IPS-20b (cell line): ENCODE measurements around the gene NECTIN3.

Experiments
- H3K27ac ChIP-seq: one replicate; pipeline ENCODE4 v1.5.1; 2013; ENCODE audit warnings: low read length
- H3K27me3 ChIP-seq: 2 replicates; pipeline ENCODE4 v1.6.1; 2013; ENCODE audit warnings: mild to moderate bottlenecking, low read length, inconsistent platforms; ENCODE audit not compliant: insufficient read depth
- H3K36me3 ChIP-seq: 2 replicates; pipeline ENCODE4 v1.6.1; 2013; ENCODE audit warnings: low read depth, mild to moderate bottlenecking, inconsistent platforms, low read length, moderate library complexity; ENCODE audit not compliant: insufficient read depth
- H3K4me1 ChIP-seq: 2 replicates; pipeline ENCODE4 v1.6.1; 2013; ENCODE audit warnings: mild to moderate bottlenecking, control low read depth, inconsistent platforms, low read length, moderate library complexity; ENCODE audit not compliant: insufficient read depth
- H3K4me3 ChIP-seq: 2 replicates; pipeline ENCODE4 v1.5.1; 2013; ENCODE audit warnings: mild to moderate bottlenecking, low read length, inconsistent platforms
- H3K9ac ChIP-seq: 2 replicates; pipeline ENCODE4 v1.6.1; 2013; ENCODE audit warnings: low read depth, mild to moderate bottlenecking, inconsistent platforms, low read length, moderate library complexity
- H3K9me3 ChIP-seq: 2 replicates; pipeline ENCODE4 v1.6.1; 2013; ENCODE audit warnings: mild to moderate bottlenecking, low read depth, low read length, inconsistent platforms; ENCODE audit not compliant: insufficient read depth

The NECTIN3 gene

DNA sequence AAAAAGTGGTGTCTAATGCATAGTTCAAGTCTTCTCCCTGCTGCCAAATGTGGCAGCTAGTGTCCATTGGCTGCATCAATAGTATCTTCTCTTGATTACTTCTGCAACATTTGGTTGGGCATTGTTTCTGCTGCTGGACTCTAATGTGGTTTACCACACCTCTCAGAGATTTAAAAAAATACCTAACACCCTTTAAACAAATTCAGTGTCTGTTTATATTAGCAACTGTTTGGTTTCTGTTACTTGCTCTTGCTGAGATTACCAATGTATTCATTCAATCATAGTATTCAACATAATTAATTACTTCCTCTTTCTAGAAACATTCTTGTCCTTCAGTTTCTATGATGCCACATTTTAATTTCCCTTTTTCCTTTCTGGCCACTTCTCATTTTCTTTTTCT, 20.3 kb upstream of the NECTIN3 start:
- Histone ChIP-seq H3K4me1 (peaks cover 25% of the 10 kb centered on the region), H3K9me3 (no peaks in the 10 kb centered on the region; the same call in 1 of the 2 replicates), H3K9ac (no peak overlapping the region), H3K4me3 (no peak overlapping the region), H3K36me3 (no peaks in the 10 kb centered on the region), H3K27ac (no peak overlapping the region), H3K27me3 (no peaks in the 10 kb centered on the region)

DNA sequence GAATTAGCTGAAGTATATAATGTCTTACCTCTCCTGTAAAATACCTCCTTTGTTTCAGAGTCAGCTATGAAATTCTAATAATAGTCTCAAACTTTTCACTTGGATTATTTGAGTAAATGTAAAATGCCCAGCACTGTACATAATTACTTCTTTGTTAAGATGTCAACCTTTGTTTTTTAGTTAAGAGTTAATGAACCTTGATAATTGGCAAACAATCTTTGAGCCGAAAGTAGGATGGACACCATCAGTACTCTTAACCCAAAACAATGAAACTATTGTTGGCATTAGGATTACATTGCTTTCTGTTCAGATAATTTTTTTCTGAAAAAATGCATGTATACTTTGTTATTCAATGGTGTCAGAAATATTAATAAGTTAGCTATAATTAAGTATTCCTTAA, 3.0 kb upstream of the NECTIN3 start:
- Histone ChIP-seq H3K9ac (no peak overlapping the region), H3K27me3 (no peaks in the 10 kb centered on the region), H3K4me3 (no peak overlapping the region), H3K27ac (no peak overlapping the region), H3K4me1 (peaks cover 6% of the 10 kb centered on the region; the same call in 1 of the 2 replicates), H3K9me3 (no peaks in the 10 kb centered on the region), H3K36me3 (peaks cover 10% of the 10 kb centered on the region; the same call in 1 of the 2 replicates)

GRCh38 chr3:111069974-111070771, 1.4 kb upstream of the NECTIN3 start:
- H3K27me3 ChIP-seq = no peaks in the 10 kb centered on the region
- peak overlapping the region; percentile 88; the same call in 1 of the 2 replicates for H3K9ac ChIP-seq
- H3K4me1 ChIP-seq = peaks cover 15% of the 10 kb centered on the region; the same call in 1 of the 2 replicates
- peak overlapping the region; percentile 45 for H3K27ac ChIP-seq
- H3K9me3 ChIP-seq = no peaks in the 10 kb centered on the region
- H3K36me3 ChIP-seq = peaks cover 10% of the 10 kb centered on the region; the same call in 1 of the 2 replicates
- H3K4me3 ChIP-seq = peak overlapping the region; percentile 96

DNA sequence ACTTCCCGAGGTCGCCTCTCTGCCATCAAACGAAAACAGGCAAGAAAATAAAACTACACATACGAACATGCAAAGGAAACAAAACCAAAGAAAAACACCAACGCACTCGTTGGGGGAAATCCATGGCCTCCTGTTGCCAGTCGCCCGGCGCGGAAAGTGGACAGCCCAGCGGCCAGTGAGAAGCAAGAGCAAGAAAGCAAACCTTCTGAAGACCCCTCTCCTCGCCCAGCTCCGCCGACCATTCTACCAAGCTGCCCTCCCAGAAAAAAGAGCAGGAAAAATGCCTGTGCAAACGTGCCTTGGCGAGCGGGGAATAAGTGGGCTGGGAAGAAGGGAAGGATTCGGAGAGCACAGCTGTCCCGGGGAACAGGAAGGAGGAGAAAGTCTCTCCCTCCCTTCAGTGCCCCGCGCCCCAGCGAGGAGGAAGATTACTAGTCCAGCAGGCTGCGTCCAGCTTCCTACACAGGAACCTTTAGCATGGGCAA, 802 bp upstream of the NECTIN3 start:
- Histone ChIP-seq H3K4me1 (peaks cover 15% of the 10 kb centered on the region; the same call in 1 of the 2 replicates), H3K9ac (peak overlapping the region; percentile 88), H3K36me3 (peaks cover 10% of the 10 kb centered on the region; the same call in 1 of the 2 replicates), H3K9me3 (no peaks in the 10 kb centered on the region), H3K4me3 (peak overlapping the region; percentile 96), H3K27me3 (no peaks in the 10 kb centered on the region), H3K27ac (peak overlapping the region; percentile 45)

DNA sequence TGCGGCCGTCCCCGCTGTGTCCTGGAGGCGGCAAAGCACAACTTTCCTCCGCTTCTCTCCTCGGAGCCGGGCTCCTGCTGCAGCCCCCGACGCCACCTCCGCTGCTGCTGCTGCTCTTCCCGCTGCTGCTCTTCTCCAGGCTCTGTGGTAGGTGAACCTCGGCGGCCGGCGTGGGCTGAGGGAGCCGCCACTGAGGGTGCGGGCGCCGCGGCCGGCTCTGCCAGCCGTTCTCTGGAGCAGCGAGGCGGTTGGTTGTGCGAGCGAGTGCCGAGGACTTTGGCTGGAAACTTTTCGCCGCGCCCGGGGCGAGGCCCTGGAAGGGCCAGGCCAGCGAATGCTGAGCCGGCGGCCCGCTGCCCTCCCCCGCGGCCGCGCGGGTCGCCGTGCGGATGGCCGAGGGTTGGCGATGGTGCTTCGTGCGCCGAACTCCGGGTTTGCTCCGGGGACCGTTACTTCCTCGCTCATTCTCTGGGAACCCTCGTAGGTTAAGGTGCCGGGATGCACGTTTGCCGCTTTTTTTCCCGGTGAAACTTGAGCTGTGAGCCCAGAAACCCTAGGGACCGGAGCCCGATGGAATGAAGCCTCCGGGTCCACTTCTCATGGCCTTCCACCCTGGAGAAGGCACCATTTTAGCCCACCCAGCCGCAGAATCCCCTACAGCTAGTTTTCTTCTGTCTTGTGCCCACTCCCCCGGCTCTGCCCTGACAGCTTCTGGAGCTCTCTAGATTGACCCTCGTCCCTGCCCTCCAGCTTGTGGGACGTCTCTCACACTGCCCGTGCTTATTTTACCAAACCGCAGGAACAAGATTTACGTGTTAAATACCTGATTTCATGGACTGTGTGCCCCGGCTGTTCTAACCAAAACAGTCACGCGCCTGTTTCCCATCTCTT, 660 bp downstream of the NECTIN3 start:
- Histone ChIP-seq H3K27me3 (no peaks in the 10 kb centered on the region), H3K36me3 (peaks cover 10% of the 10 kb centered on the region; the same call in 1 of the 2 replicates), H3K9ac (peak overlapping the region; percentile 91; the same call in 1 of the 2 replicates), H3K4me1 (peaks cover 15% of the 10 kb centered on the region; the same call in 1 of the 2 replicates), H3K4me3 (peak overlapping the region; percentile 91), H3K27ac (no peak overlapping the region), H3K9me3 (no peaks in the 10 kb centered on the region)

GRCh38 chr3:111073218-111073617, 1.6 kb downstream of the NECTIN3 start:
- Histone ChIP-seq H3K4me3 (peak overlapping the region; percentile 91), H3K4me1 (peaks cover 18% of the 10 kb centered on the region), H3K9me3 (no peaks in the 10 kb centered on the region), H3K27ac (no peak overlapping the region), H3K36me3 (peaks cover 5% of the 10 kb centered on the region; the same call in 1 of the 2 replicates), H3K9ac (peak overlapping the region; percentile 91; the same call in 1 of the 2 replicates), H3K27me3 (no peaks in the 10 kb centered on the region)

- Histone ChIP-seq H3K9ac (no peak overlapping the region), H3K4me3 (no peak overlapping the region), H3K27me3 (no peaks in the 10 kb centered on the region), H3K9me3 (no peaks in the 10 kb centered on the region), H3K36me3 (no peaks in the 10 kb centered on the region), H3K27ac (no peak overlapping the region), H3K4me1 (peaks cover 41% of the 10 kb centered on the region)
Measured at GRCh38 chr3:111076732-111077131, 5.1 kb downstream of the NECTIN3 start.

- no peak overlapping the region for H3K27ac ChIP-seq
- H3K9ac ChIP-seq = no peak overlapping the region
- H3K9me3 ChIP-seq = no peaks in the 10 kb centered on the region
- H3K27me3 ChIP-seq = no peaks in the 10 kb centered on the region
- no peak overlapping the region for H3K4me3 ChIP-seq
- peaks cover 45% of the 10 kb centered on the region for H3K4me1 ChIP-seq
- H3K36me3 ChIP-seq = no peaks in the 10 kb centered on the region
Measured at GRCh38 chr3:111077369-111077768, 5.8 kb downstream of the NECTIN3 start.

GRCh38 chr3:111080413-111080812, 8.8 kb downstream of the NECTIN3 start:
- H3K4me3 ChIP-seq = no peak overlapping the region
- peaks cover 44% of the 10 kb centered on the region for H3K4me1 ChIP-seq
- no peak overlapping the region for H3K9ac ChIP-seq
- H3K27me3 ChIP-seq = no peaks in the 10 kb centered on the region
- H3K27ac ChIP-seq = no peak overlapping the region
- no peaks in the 10 kb centered on the region for H3K9me3 ChIP-seq
- H3K36me3 ChIP-seq = no peaks in the 10 kb centered on the region

- Histone ChIP-seq H3K9me3 (no peaks in the 10 kb centered on the region), H3K9ac (no peak overlapping the region; the same call in 1 of the 2 replicates), H3K27me3 (no peaks in the 10 kb centered on the region), H3K36me3 (no peaks in the 10 kb centered on the region), H3K27ac (no peak overlapping the region), H3K4me1 (peaks cover 50% of the 10 kb centered on the region), H3K4me3 (0 out of 2 replicates have a peak overlapping the region, but pooled peaks have one; percentile 3)
Measured at GRCh38 chr3:111081008-111081545, 9.5 kb downstream of the NECTIN3 start.

GRCh38 chr3:111084911-111085310, 13.3 kb downstream of the NECTIN3 start:
- H3K4me1 ChIP-seq = peaks cover 53% of the 10 kb centered on the region
- no peaks in the 10 kb centered on the region for H3K36me3 ChIP-seq
- no peak overlapping the region for H3K4me3 ChIP-seq
- H3K27me3 ChIP-seq = no peaks in the 10 kb centered on the region
- H3K9ac ChIP-seq = no peak overlapping the region
- no peak overlapping the region for H3K27ac ChIP-seq
- H3K9me3 ChIP-seq = no peaks in the 10 kb centered on the region
